ENCODE data around the gene KCNC3. TPM values are rescaled to one million over a fixed set of nuclear protein-coding genes. Genes with fewer than 3 reads are reported as not detected.

KCNC3 gene
- total RNA-seq, 1 donor from 2014 or later: 20.3 TPM

- intact Hi-C loops (cut with micrococcal nuclease): loop anchor here (5.0 kb wide), 1 partner anchor 75 kb away; no protein-coding TSS in a partner anchor
- peak overlapping the region; percentile 29 for H3K27ac Mint-ChIP-seq
- no peaks in the 10 kb centered on the region for H3K9me3 Mint-ChIP-seq
- no peak for DNase-seq
- peaks cover 59% of the 10 kb centered on the region for H3K4me1 Mint-ChIP-seq
- H3K4me3 Mint-ChIP-seq: peak overlapping the region; percentile 80
- peaks cover 20% of the 10 kb centered on the region for H3K27me3 Mint-ChIP-seq
- peaks cover 20% of the 10 kb centered on the region for H3K36me3 Mint-ChIP-seq (ENCODE audit: low read depth)
These were observed 1.5 kb downstream of the KCNC3 start for GRCh38 chr19:50327461-50328223.

- peaks cover 23% of the 10 kb centered on the region for H3K36me3 Mint-ChIP-seq (ENCODE audit: low read depth)
- DNase-seq: no peak
- H3K27ac Mint-ChIP-seq: peak overlapping the region; percentile 27
- peak overlapping the region; percentile 80 for H3K4me3 Mint-ChIP-seq
- no peaks in the 10 kb centered on the region for H3K9me3 Mint-ChIP-seq
- intact Hi-C loops (cut with micrococcal nuclease): loop anchor here (5.0 kb wide), 1 partner anchor 75 kb away; no protein-coding TSS in a partner anchor
- peaks cover 20% of the 10 kb centered on the region for H3K27me3 Mint-ChIP-seq
- H3K4me1 Mint-ChIP-seq: peaks cover 53% of the 10 kb centered on the region
These were observed 2.2 kb downstream of the KCNC3 start for GRCh38 chr19:50327013-50327412.

GRCh38 chr19:50326101-50326664 is 3.0 kb downstream of the KCNC3 start:
- Mint-ChIP-seq H3K4me1 (peaks cover 46% of the 10 kb centered on the region), H3K36me3 (ENCODE audit: low read depth) (peaks cover 26% of the 10 kb centered on the region), H3K27ac (no peak overlapping the region), H3K4me3 (peak overlapping the region; percentile 80), H3K9me3 (no peaks in the 10 kb centered on the region), H3K27me3 (peaks cover 20% of the 10 kb centered on the region)
- intact Hi-C loops (cut with micrococcal nuclease): loop anchor here (5.0 kb wide), 1 partner anchor 74 kb away; no protein-coding TSS in a partner anchor
- DNase-seq: no peak

- Mint-ChIP-seq H3K4me3 (peak overlapping the region; percentile 79), H3K36me3 (ENCODE audit: low read depth) (peaks cover 26% of the 10 kb centered on the region), H3K27ac (no peak overlapping the region), H3K27me3 (peaks cover 20% of the 10 kb centered on the region), H3K9me3 (no peaks in the 10 kb centered on the region), H3K4me1 (peaks cover 42% of the 10 kb centered on the region)
- peak; percentile 96 for DNase-seq
- intact Hi-C loops (cut with micrococcal nuclease): loop anchor here (5.0 kb wide), 1 partner anchor 73 kb away; no protein-coding TSS in a partner anchor
These were observed 3.7 kb downstream of the KCNC3 start for GRCh38 chr19:50325310-50326100.

GRCh38 chr19:50324331-50324730 is 4.8 kb downstream of the KCNC3 start:
- no peak overlapping the region for H3K4me3 Mint-ChIP-seq

GRCh38 chr19:50323782-50324133 is 5.4 kb downstream of the KCNC3 start:
- DNase-seq: no peak
- no peak overlapping the region for H3K4me3 Mint-ChIP-seq
- peaks cover 20% of the 10 kb centered on the region for H3K27me3 Mint-ChIP-seq
- no peak overlapping the region for H3K27ac Mint-ChIP-seq
- intact Hi-C loops (cut with micrococcal nuclease): no loop called here
- H3K9me3 Mint-ChIP-seq: no peaks in the 10 kb centered on the region
- H3K36me3 Mint-ChIP-seq (ENCODE audit: low read depth): peaks cover 29% of the 10 kb centered on the region
- peaks cover 32% of the 10 kb centered on the region for H3K4me1 Mint-ChIP-seq

More at GRCh38 chr19:50324331-50324730, 4.8 kb downstream of the KCNC3 start:
- intact Hi-C loops (cut with micrococcal nuclease): no loop called here
- Mint-ChIP-seq H3K36me3 (ENCODE audit: low read depth) (peaks cover 29% of the 10 kb centered on the region), H3K27me3 (peaks cover 20% of the 10 kb centered on the region), H3K4me1 (peaks cover 33% of the 10 kb centered on the region), H3K9me3 (no peaks in the 10 kb centered on the region), H3K27ac (no peak overlapping the region)
- no peak for DNase-seq

GRCh38 chr19:50322931-50323781 is 6.0 kb downstream of the KCNC3 start:
- no peak for DNase-seq
- Mint-ChIP-seq H3K4me3 (no peak overlapping the region), H3K4me1 (peaks cover 32% of the 10 kb centered on the region), H3K9me3 (no peaks in the 10 kb centered on the region), H3K36me3 (ENCODE audit: low read depth) (peaks cover 29% of the 10 kb centered on the region), H3K27me3 (peaks cover 20% of the 10 kb centered on the region), H3K27ac (no peak overlapping the region)
- intact Hi-C loops (cut with micrococcal nuclease): no loop called here

GRCh38 chr19:50322234-50322633 is 6.9 kb downstream of the KCNC3 start:
- Mint-ChIP-seq H3K4me3 (no peak overlapping the region), H3K9me3 (no peaks in the 10 kb centered on the region), H3K27me3 (peaks cover 17% of the 10 kb centered on the region), H3K27ac (no peak overlapping the region), H3K36me3 (ENCODE audit: low read depth) (peaks cover 24% of the 10 kb centered on the region), H3K4me1 (peaks cover 28% of the 10 kb centered on the region)
- intact Hi-C loops (cut with micrococcal nuclease): no loop called here
- no peak for DNase-seq

GRCh38 chr19:50321831-50322230 is 7.3 kb downstream of the KCNC3 start:
- H3K4me1 Mint-ChIP-seq: peaks cover 24% of the 10 kb centered on the region
- intact Hi-C loops (cut with micrococcal nuclease): no loop called here

GRCh38 chr19:50320596-50320995 is 8.6 kb downstream of the KCNC3 start:
- H3K4me1 Mint-ChIP-seq: peaks cover 22% of the 10 kb centered on the region
- H3K36me3 Mint-ChIP-seq (ENCODE audit: low read depth): peaks cover 17% of the 10 kb centered on the region
- no peak overlapping the region for H3K4me3 Mint-ChIP-seq
- H3K27ac Mint-ChIP-seq: no peak overlapping the region
- no peaks in the 10 kb centered on the region for H3K9me3 Mint-ChIP-seq
- intact Hi-C loops (cut with micrococcal nuclease): no loop called here
- DNase-seq: no peak
- peaks cover 10% of the 10 kb centered on the region for H3K27me3 Mint-ChIP-seq

More at GRCh38 chr19:50321831-50322230, 7.3 kb downstream of the KCNC3 start:
- no peaks in the 10 kb centered on the region for H3K9me3 Mint-ChIP-seq
- no peak overlapping the region for H3K27ac Mint-ChIP-seq
- H3K36me3 Mint-ChIP-seq (ENCODE audit: low read depth): peaks cover 20% of the 10 kb centered on the region
- H3K4me3 Mint-ChIP-seq: no peak overlapping the region
- H3K27me3 Mint-ChIP-seq: peaks cover 13% of the 10 kb centered on the region
- no peak for DNase-seq

- intact Hi-C loops (cut with micrococcal nuclease): no loop called here
- Mint-ChIP-seq H3K36me3 (ENCODE audit: low read depth) (peaks cover 17% of the 10 kb centered on the region), H3K4me3 (no peak overlapping the region)
These were observed 9.1 kb downstream of the KCNC3 start for GRCh38 chr19:50320051-50320450.

GRCh38 chr19:50319156-50319555 is 10.0 kb downstream of the KCNC3 start:
- intact Hi-C loops (cut with micrococcal nuclease): no loop called here
- Mint-ChIP-seq H3K36me3 (ENCODE audit: low read depth) (peaks cover 20% of the 10 kb centered on the region), H3K27me3 (peaks cover 18% of the 10 kb centered on the region), H3K4me3 (no peak overlapping the region), H3K27ac (no peak overlapping the region), H3K9me3 (no peaks in the 10 kb centered on the region), H3K4me1 (peaks cover 17% of the 10 kb centered on the region)
- DNase-seq: no peak

More at GRCh38 chr19:50320051-50320450, 9.1 kb downstream of the KCNC3 start:
- Mint-ChIP-seq H3K27ac (no peak overlapping the region), H3K4me1 (peaks cover 20% of the 10 kb centered on the region), H3K27me3 (peaks cover 12% of the 10 kb centered on the region), H3K9me3 (no peaks in the 10 kb centered on the region)
- no peak for DNase-seq

- DNase-seq: no peak
- intact Hi-C loops (cut with micrococcal nuclease): no loop called here
- no peak overlapping the region for H3K27ac Mint-ChIP-seq
- no peak overlapping the region for H3K4me3 Mint-ChIP-seq
- H3K9me3 Mint-ChIP-seq: no peaks in the 10 kb centered on the region
- peaks cover 24% of the 10 kb centered on the region for H3K27me3 Mint-ChIP-seq
- peaks cover 17% of the 10 kb centered on the region for H3K4me1 Mint-ChIP-seq
- H3K36me3 Mint-ChIP-seq (ENCODE audit: low read depth): peaks cover 18% of the 10 kb centered on the region
These were observed 10.7 kb downstream of the KCNC3 start for GRCh38 chr19:50318438-50318837.

Data from activated CD4-positive, alpha-beta T cell treated with anti-CD3 and anti-CD28 coated beads, Interleukin-2, amount 10 ng/mL, durations not matched to agents 24 days and 14 days (primary cell).